Umbilical cord (tissue), 2 donors: Measurements from ENCODE around the gene TAPT1. TPM values are rescaled to one million over a fixed set of nuclear protein-coding genes. Genes with fewer than 3 reads are reported as not detected.

ENCODE experiments used
- DNase-seq: peaks from one replicate; pipeline ENCODE4 v3.0.0-alpha.2; 2015; ENCODE audit warnings: low spot score
- total RNA-seq: library from RNA; depleted of rRNA; stranded (reverse); fragments of >200 nt; gene quantifications from one replicate; pipeline ENCODE4 v1.2.3, GENCODE V29; 2014; ENCODE audit warnings: low replicate concordance; ENCODE audit not compliant: insufficient read depth

Gene TAPT1
- total RNA-seq, 1 donor from 2014 or later = 54.7 TPM

GRCh38 chr4:16248605-16249004, 22.3 kb upstream of the TAPT1 start:
- no peak for DNase-seq

- DNase-seq = no peak
Measured at GRCh38 chr4:16245241-16245640, 19.0 kb upstream of the TAPT1 start.

- DNase-seq = no peak
Measured at GRCh38 chr4:16243285-16243684, 17.0 kb upstream of the TAPT1 start.

- no peak for DNase-seq
Measured at GRCh38 chr4:16240300-16240699, 14.0 kb upstream of the TAPT1 start.

GRCh38 chr4:16239086-16239485, 12.8 kb upstream of the TAPT1 start:
- no peak for DNase-seq

GRCh38 chr4:16238327-16238726, 12.1 kb upstream of the TAPT1 start:
- DNase-seq = no peak

GRCh38 chr4:16237715-16238114, 11.4 kb upstream of the TAPT1 start:
- peak; percentile 11 for DNase-seq

- DNase-seq = no peak
Measured at GRCh38 chr4:16236402-16237023, 10.2 kb upstream of the TAPT1 start.

GRCh38 chr4:16235209-16235608, 8.9 kb upstream of the TAPT1 start:
- no peak for DNase-seq

GRCh38 chr4:16233569-16234177, 7.4 kb upstream of the TAPT1 start:
- no peak for DNase-seq

GRCh38 chr4:16231570-16232245, 5.4 kb upstream of the TAPT1 start:
- no peak for DNase-seq

GRCh38 chr4:16230308-16230707, 4.0 kb upstream of the TAPT1 start:
- DNase-seq = no peak

GRCh38 chr4:16229604-16230003, 3.3 kb upstream of the TAPT1 start:
- no peak for DNase-seq

GRCh38 chr4:16227462-16227868, 1.2 kb upstream of the TAPT1 start:
- peak; percentile 27 for DNase-seq

GRCh38 chr4:16226816-16227461, 668 bp upstream of the TAPT1 start:
- peak; percentile 54 for DNase-seq

- no peak for DNase-seq
Measured at GRCh38 chr4:16225167-16225862, 956 bp downstream of the TAPT1 start.

- no peak for DNase-seq
Measured at GRCh38 chr4:16224264-16225166, 1.8 kb downstream of the TAPT1 start.

- no peak for DNase-seq
Measured at GRCh38 chr4:16222957-16223527, 3.2 kb downstream of the TAPT1 start.

GRCh38 chr4:16218950-16219349, 7.3 kb downstream of the TAPT1 start:
- no peak for DNase-seq

GRCh38 chr4:16217300-16218051, 8.8 kb downstream of the TAPT1 start:
- no peak for DNase-seq
